ENCODE data around the gene CDH8.

GRCh38 chr16:61834082-61834481, 202.2 kb downstream of the CDH8 start:
- TF ChIP-seq NFE2L1 (CRISPR knock-in tag; IDR thresholded peaks at IDR 0.05) (no peak), AR (CRISPR knock-in tag; IDR thresholded peaks at IDR 0.05) (no peak), ZNF121 (CRISPR knock-in tag; IDR thresholded peaks at IDR 0.05) (no peak), ZBTB43 (CRISPR knock-in tag; IDR thresholded peaks at IDR 0.05) (no peak), NR3C1 (CRISPR knock-in tag; conservative IDR thresholded peaks at IDR 0.05; ENCODE audit: low read depth) (no peak), CTCF (IDR thresholded peaks at IDR 0.05) (no peak), TCF7 (CRISPR knock-in tag; IDR thresholded peaks at IDR 0.05; ENCODE audit: low read depth) (no peak), ZNF281 (CRISPR knock-in tag; IDR thresholded peaks at IDR 0.05) (no peak), CREM (CRISPR knock-in tag; IDR thresholded peaks at IDR 0.05) (no peak), ATF2 (CRISPR knock-in tag; IDR thresholded peaks at IDR 0.05; ENCODE audit: borderline replicate concordance, low read depth) (no peak), ZNF512 (CRISPR knock-in tag; IDR thresholded peaks at IDR 0.05; ENCODE audit: borderline replicate concordance) (no peak), SP1 (CRISPR knock-in tag; conservative IDR thresholded peaks at IDR 0.05) (no peak), ELF4 (CRISPR knock-in tag; IDR thresholded peaks at IDR 0.05; ENCODE audit: low read depth) (no peak)
